CD4-positive, alpha-beta T cell treated with Interferon gamma for 1 hour (primary cell): ENCODE data around the gene AOAH.
A peak's percentile ranks its signal among the peaks of the same experiment; 100 is the strongest.

ENCODE experiments used
- DNase-seq: peaks from one replicate; pipeline ENCODE4 v3.0.0-alpha.2; 2020

Gene AOAH

GRCh38 chr7:36690514-36691187, 33.6 kb downstream of the AOAH start:
- DNase-seq = no peak

- no peak for DNase-seq
Observed at GRCh38 chr7:36690041-36690440, 34.3 kb downstream of the AOAH start.

GRCh38 chr7:36686499-36686898, 37.8 kb downstream of the AOAH start:
- no peak for DNase-seq

- DNase-seq = no peak
Observed at GRCh38 chr7:36684954-36685353, 39.3 kb downstream of the AOAH start.

GRCh38 chr7:36683695-36684357, 40.5 kb downstream of the AOAH start:
- no peak for DNase-seq

GRCh38 chr7:36683111-36683510, 41.2 kb downstream of the AOAH start:
- DNase-seq = no peak

GRCh38 chr7:36682102-36682501, 42.2 kb downstream of the AOAH start:
- no peak for DNase-seq

- no peak for DNase-seq
Observed at GRCh38 chr7:36677769-36678437, 46.4 kb downstream of the AOAH start.

GRCh38 chr7:36673703-36674102, 50.6 kb downstream of the AOAH start:
- no peak for DNase-seq

GRCh38 chr7:36671432-36671829, 52.9 kb downstream of the AOAH start:
- DNase-seq = no peak

GRCh38 chr7:36670585-36671431, 53.5 kb downstream of the AOAH start:
- DNase-seq = peak; percentile 64

- no peak for DNase-seq
Observed at GRCh38 chr7:36668750-36669149, 55.5 kb downstream of the AOAH start.

- no peak for DNase-seq
Observed at GRCh38 chr7:36668080-36668479, 56.2 kb downstream of the AOAH start.

GRCh38 chr7:36667007-36667745, 57.1 kb downstream of the AOAH start:
- DNase-seq = no peak

GRCh38 chr7:36663481-36663880, 60.8 kb downstream of the AOAH start:
- DNase-seq = no peak

- no peak for DNase-seq
Observed at GRCh38 chr7:36661135-36661840, 63.0 kb downstream of the AOAH start.

- DNase-seq = no peak
Observed at GRCh38 chr7:36659638-36660341, 64.5 kb downstream of the AOAH start.

GRCh38 chr7:36659172-36659516, 65.2 kb downstream of the AOAH start:
- DNase-seq = no peak

- no peak for DNase-seq
Observed at GRCh38 chr7:36658335-36659171, 65.7 kb downstream of the AOAH start.

- DNase-seq = no peak
Observed at GRCh38 chr7:36657036-36657660, 67.1 kb downstream of the AOAH start.
